OCI-LY7 (cell line): Measurements from ENCODE around the gene INKA2. TPM values are rescaled to one million over a fixed set of nuclear protein-coding genes. Genes with fewer than 3 reads are reported as not detected.

Experiments
- BruUV-seq: library from RNA; stranded (reverse); fragments of 400-500 nt; replicated peaks from 2 replicates; lab custom pipeline; 2021; lab: Mats Ljungman, UMichigan
- CTCF ChIA-PET: fragments of 300-600 bp; sonication (Branson Sonifier 250); formaldehyde crosslinking; loops from one replicate; lab custom pipeline; 2022; ENCODE audit warnings: antibody characterized with exemption; ENCODE audit not compliant: unreplicated experiment; lab: Charles Lee
- POLR2A ChIA-PET: fragments of 300-600 bp; sonication (Branson Sonifier 250); formaldehyde crosslinking; loops from one replicate; lab custom pipeline; 2022; ENCODE audit warnings: antibody characterized with exemption; lab: Charles Lee
- DNase-seq: peaks from one replicate; pipeline ENCODE4 v3.0.0-alpha.2; 2015; ENCODE audit warnings: low spot score
- H2AFZ ChIP-seq: fragments of 200-600 bp; sonication (generic), shearing (Covaris generic); 2 replicates; pipeline ENCODE4 v1.6.1; 2014; ENCODE audit warnings: mild to moderate bottlenecking, antibody characterized with exemption, low read length, moderate library complexity
- H3K27ac ChIP-seq: fragments of 200-600 bp; sonication (generic); 2 replicates; pipeline ENCODE4 v1.5.1; 2014; ENCODE audit warnings: mixed run types, low read depth, mild to moderate bottlenecking, moderate library complexity, low read length, inconsistent platforms; ENCODE audit not compliant: poor library complexity, severe bottlenecking
- H3K36me3 ChIP-seq: fragments of 200-600 bp; sonication (generic); 2 replicates; pipeline ENCODE4 v1.6.1; 2014; ENCODE audit warnings: mild to moderate bottlenecking, antibody characterized with exemption, low read length, moderate library complexity, mixed read lengths; ENCODE audit not compliant: insufficient read depth
- H3K4me1 ChIP-seq: fragments of 200-600 bp; sonication (generic); 2 replicates; pipeline ENCODE4 v1.5.1; 2014; ENCODE audit warnings: mild to moderate bottlenecking, low read length; ENCODE audit not compliant: insufficient read depth, poor library complexity, severe bottlenecking
- H3K4me2 ChIP-seq: fragments of 200-600 bp; sonication (generic); 2 replicates; pipeline ENCODE4 v1.6.1; 2014; ENCODE audit warnings: mild to moderate bottlenecking, low read length
- H3K4me3 ChIP-seq: fragments of 200-600 bp; sonication (generic); 2 replicates; pipeline ENCODE4 v1.5.1; 2014; ENCODE audit warnings: mild to moderate bottlenecking, low read depth, low read length; ENCODE audit not compliant: poor library complexity, severe bottlenecking
- H3K79me2 ChIP-seq: fragments of 200-600 bp; sonication (generic); 2 replicates; pipeline ENCODE4 v1.6.1; 2016; ENCODE audit warnings: low read depth, mild to moderate bottlenecking, low read length, moderate library complexity, mixed read lengths; ENCODE audit not compliant: insufficient read depth
- H3K9me2 ChIP-seq: fragments of 200-600 bp; sonication (generic); 2 replicates; pipeline ENCODE4 v1.6.1; 2016; ENCODE audit warnings: mild to moderate bottlenecking, low read length, mixed read lengths; ENCODE audit not compliant: insufficient read depth
- H3K9me3 ChIP-seq: fragments of 200-600 bp; sonication (generic); 2 replicates; pipeline ENCODE4 v1.6.1; 2014; ENCODE audit warnings: mild to moderate bottlenecking, mixed run types, low read length, mixed read lengths
- H4K20me1 ChIP-seq: fragments of 200-600 bp; sonication (generic); 2 replicates; pipeline ENCODE4 v1.6.1; 2014; ENCODE audit warnings: mild to moderate bottlenecking, antibody characterized with exemption, low read length, moderate library complexity, mixed read lengths; ENCODE audit not compliant: insufficient read depth
- CTCF ChIP-seq: fragments of 200-600 bp; sonication (generic); conservative IDR thresholded peaks from 2 replicates; pipeline ENCODE4 v1.5.1; 2014; ENCODE audit warnings: mild to moderate bottlenecking, antibody characterized with exemption, low read length, moderate library complexity, mixed read lengths
- EZH2phosphoT487 ChIP-seq: fragments of 200-600 bp; sonication (generic); IDR thresholded peaks from 2 replicates; pipeline ENCODE4 v1.6.1; 2018; ENCODE audit warnings: low read depth, borderline replicate concordance, mild to moderate bottlenecking, mixed run types, antibody characterized with exemption, low read length, moderate library complexity, mixed read lengths
- intact Hi-C: fragments of 100-400 bp; cut with micrococcal nuclease; formaldehyde crosslinking; loops from one replicate; pipeline ENCODE4 v1.10.0; 2022; ENCODE audit not compliant: unreplicated experiment
- total RNA-seq, 2 experiments: library from RNA; depleted of rRNA in 1 of 2; stranded (reverse); fragments of >200 nt in 1 of 2; shearing (Covaris generic) in 1 of 2; gene quantifications; 2 replicates each; pipeline ENCODE4 v1.2.3, GENCODE V29; 2014 to 2022

The INKA2 gene
- total RNA-seq, 2 experiments from 2014 or later, result 3.9 to 10.8 TPM

- no peaks in the 10 kb centered on the region for H4K20me1 ChIP-seq
- POLR2A ChIA-PET, result interaction anchor here (1.3 to 2.9 kb wide), 2 partner anchors 8 to 9 kb away, joined by 4 to 11 read pairs; no protein-coding TSS in a partner anchor
Measured at GRCh38 chr1:111704776-111705175, 34.4 kb downstream of the INKA2 start.

GRCh38 chr1:111704240-111704639 is 35.0 kb downstream of the INKA2 start:
- Histone ChIP-seq H4K20me1 (no peaks in the 10 kb centered on the region), H2AFZ (no peak overlapping the region), H3K4me1 (peaks cover 5% of the 10 kb centered on the region), H3K27ac (no peak overlapping the region), H3K79me2 (no peaks in the 10 kb centered on the region), H3K36me3 (peaks cover 96% of the 10 kb centered on the region), H3K9me3 (no peaks in the 10 kb centered on the region), H3K4me2 (no peak overlapping the region), H3K4me3 (no peak overlapping the region), H3K9me2 (no peaks in the 10 kb centered on the region)
- intact Hi-C loops, result no loop called here
- BruUV-seq, result no TSS peak
- ChIA-PET CTCF (no interaction called here), POLR2A (interaction anchor here (0.6 to 2.9 kb wide), 4 partner anchors 8 to 203 kb away, joined by 3 to 11 read pairs (median 4); no protein-coding TSS in a partner anchor)
- TF ChIP-seq EZH2phosphoT487 (no peak), CTCF (no peak)
- DNase-seq, result no peak

More at GRCh38 chr1:111704776-111705175, 34.4 kb downstream of the INKA2 start:
- Histone ChIP-seq H3K9me3 (no peaks in the 10 kb centered on the region), H3K4me1 (no peaks in the 10 kb centered on the region), H3K36me3 (peaks cover 96% of the 10 kb centered on the region), H2AFZ (no peak overlapping the region), H3K27ac (no peak overlapping the region), H3K4me2 (no peak overlapping the region), H3K79me2 (no peaks in the 10 kb centered on the region), H3K9me2 (no peaks in the 10 kb centered on the region), H3K4me3 (no peak overlapping the region)
- no peak for TF ChIP-seq EZH2phosphoT487
- no peak for TF ChIP-seq CTCF
- intact Hi-C loops, result no loop called here
- BruUV-seq, result no TSS peak
- CTCF ChIA-PET, result no interaction called here
- DNase-seq, result no peak

GRCh38 chr1:111702504-111703050 is 36.6 kb downstream of the INKA2 start:
- Histone ChIP-seq H3K79me2 (no peaks in the 10 kb centered on the region), H3K4me2 (no peak overlapping the region), H3K9me3 (no peaks in the 10 kb centered on the region), H3K27ac (no peak overlapping the region), H3K36me3 (peaks cover 96% of the 10 kb centered on the region), H2AFZ (no peak overlapping the region), H3K4me3 (no peak overlapping the region), H3K4me1 (peaks cover 11% of the 10 kb centered on the region), H3K9me2 (no peaks in the 10 kb centered on the region), H4K20me1 (no peaks in the 10 kb centered on the region)
- ChIA-PET CTCF (interaction anchor here (0.8 kb wide), 1 partner anchor 33 kb away, joined by 3 read pairs; no protein-coding TSS in a partner anchor), POLR2A (interaction anchor here (0.6 to 2.9 kb wide), 9 partner anchors 11 to 569 kb away, joined by 3 to 11 read pairs (median 3); no protein-coding TSS in a partner anchor)
- no peak for DNase-seq
- TF ChIP-seq EZH2phosphoT487 (no peak), CTCF (no peak)
- intact Hi-C loops, result no loop called here
- no TSS peak for BruUV-seq
